GM12878 (cell line): Measurements from ENCODE around the gene RTN4R.

ENCODE experiments used
- CTCF ChIP-seq, 3 experiments: IDR thresholded peaks in 2 of 3; conservative IDR thresholded peaks in 1 of 3; 2 replicates each; pipeline ENCODE4 v1.5.1; 2011; ENCODE audit warnings: low read depth in 3 of 3, low read length in 3 of 3, mild to moderate bottlenecking in 3 of 3, control low read depth in 2 of 3, moderate library complexity in 2 of 3, inconsistent platforms in 1 of 3, mixed read lengths in 1 of 3; ENCODE audit not compliant: control insufficient read depth in 2 of 3, insufficient read depth in 1 of 3; ENCODE audit errors: extremely low read depth in 1 of 3
- CUX1 ChIP-seq: IDR thresholded peaks from 2 replicates; pipeline ENCODE4 v1.6.1; 2012; ENCODE audit warnings: improper control_type of control experiment, low read depth, low read length; ENCODE audit not compliant: insufficient replicate concordance
- MAX ChIP-seq: IDR thresholded peaks from 2 replicates; pipeline ENCODE4 v1.6.1; 2012; ENCODE audit warnings: low read depth, low read length, improper control_type of control experiment
- POLR2A ChIP-seq: IDR thresholded peaks from 2 replicates; pipeline ENCODE4 v1.6.1; 2011; ENCODE audit warnings: low read depth, mild to moderate bottlenecking, low read length
- POLR2AphosphoS2 ChIP-seq: IDR thresholded peaks from 2 replicates; pipeline ENCODE4 v1.6.1; 2011; ENCODE audit warnings: low read depth, mild to moderate bottlenecking, low read length, improper control_type of control experiment, moderate library complexity
- TAF1 ChIP-seq: IDR thresholded peaks from 2 replicates; pipeline ENCODE4 v1.6.1; 2011; ENCODE audit warnings: mild to moderate bottlenecking, low read depth, low read length, borderline replicate concordance
- YY1 ChIP-seq: IDR thresholded peaks from 2 replicates; pipeline ENCODE4 v1.6.1; 2011; ENCODE audit warnings: low read depth, mild to moderate bottlenecking, low read length
- ZBTB40 ChIP-seq: fragments of 450-650 bp; IDR thresholded peaks from 2 replicates; pipeline ENCODE4 v1.6.1; 2016; ENCODE audit warnings: mild to moderate bottlenecking, moderate library complexity, borderline replicate concordance
- ZNF687 ChIP-seq: fragments of 450-650 bp; IDR thresholded peaks from 2 replicates; pipeline ENCODE4 v1.6.1; 2017; ENCODE audit warnings: mild to moderate bottlenecking, moderate library complexity

GRCh38 chr22:20292108-20292507, 24.0 kb upstream of the RTN4R start:
- no peak for TF ChIP-seq MAX
- TF ChIP-seq YY1: no peak
- TF ChIP-seq CTCF (IDR thresholded peaks at IDR 0.05 in 2 of 3, conservative IDR thresholded peaks at IDR 0.05 in 1 of 3; ENCODE audit: control insufficient read depth in 2 of 3, extremely low read depth in 1 of 3, insufficient read depth in 1 of 3, low read depth in 3 of 3, low read length in 3 of 3): no peak
- TF ChIP-seq TAF1: no peak
- no peak for TF ChIP-seq POLR2AphosphoS2
- no peak for TF ChIP-seq CUX1
- no peak for TF ChIP-seq POLR2A
- no peak for TF ChIP-seq ZBTB40
- no peak for TF ChIP-seq ZNF687
